Endometrial microvascular endothelial cells (primary cell): Measurements from ENCODE around the gene ABHD4. TPM values are rescaled to one million over a fixed set of nuclear protein-coding genes. Genes with fewer than 3 reads are reported as not detected.
"Not testable (repeated sequence)": the region's sequence is repeated elsewhere in the genome, so short reads cannot be mapped to it uniquely, and the experiment has no call there.

Source experiments
- in situ Hi-C: cut with HindIII; loops from 2 replicates; pipeline ENCODE4 v1.10.0; 2017; ENCODE audit warnings: low sequenced_read_pairs, low pct_unique_long_range_greater_than_20kb; ENCODE audit errors: inconsistent ontology term
- total RNA-seq: library from RNA; depleted of rRNA; stranded (reverse); fragments of >200 nt; gene quantifications from one replicate; pipeline ENCODE4 v1.2.3, GENCODE V29; 2015; ENCODE audit errors: inconsistent ontology term

Gene ABHD4
- total RNA-seq, 1 donor from 2014 or later: 15.4 TPM

DNA sequence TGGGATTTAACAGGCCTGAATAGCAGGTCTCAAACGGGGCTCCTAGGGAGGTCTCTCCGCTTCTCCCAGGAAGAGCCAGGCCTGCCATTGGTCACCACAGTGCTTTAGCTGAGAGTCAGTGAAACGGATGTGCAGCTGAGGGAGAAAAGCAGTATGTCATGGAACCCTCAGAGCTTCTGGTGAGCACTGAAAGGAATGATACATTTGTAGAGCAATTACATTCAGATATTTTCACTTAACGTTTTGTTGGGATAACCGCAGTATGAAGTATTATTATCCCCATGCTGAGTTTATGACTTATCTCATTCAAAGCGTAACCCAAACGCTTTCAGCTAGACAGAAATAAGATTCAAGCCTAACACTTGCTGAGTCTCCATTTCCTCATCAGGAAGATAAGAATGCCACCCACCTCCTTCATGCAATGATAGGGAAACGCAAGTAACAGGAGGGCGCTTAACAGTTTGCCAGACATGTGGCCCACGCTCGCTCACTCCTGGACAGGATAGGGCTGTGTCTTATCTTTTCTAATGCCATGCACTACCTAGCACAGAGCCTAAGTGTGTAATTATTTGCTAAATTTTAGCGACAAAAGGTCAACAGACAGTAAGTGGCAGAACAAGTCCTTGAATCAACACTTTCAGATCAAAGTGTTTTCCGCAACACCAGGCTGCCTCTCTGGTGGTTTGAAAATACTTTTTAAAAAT, 37.3 kb upstream of the ABHD4 start:
- in situ Hi-C loops: no loop called here

DNA sequence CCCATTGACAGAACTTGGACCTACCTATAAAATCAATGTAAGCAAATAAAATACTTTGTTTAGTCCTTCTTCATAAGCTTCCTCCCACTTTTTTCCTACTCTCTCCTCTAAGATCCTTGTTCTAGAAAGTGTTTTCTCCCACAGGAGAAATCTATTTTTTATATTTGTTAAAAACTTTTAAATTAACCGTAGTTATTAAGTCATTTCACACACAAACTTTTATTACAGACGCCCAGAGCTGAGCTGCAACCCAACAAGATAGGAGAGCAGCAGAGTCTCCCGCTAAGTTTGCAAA, 36.8 kb upstream of the ABHD4 start:
- in situ Hi-C loops: no loop called here

DNA sequence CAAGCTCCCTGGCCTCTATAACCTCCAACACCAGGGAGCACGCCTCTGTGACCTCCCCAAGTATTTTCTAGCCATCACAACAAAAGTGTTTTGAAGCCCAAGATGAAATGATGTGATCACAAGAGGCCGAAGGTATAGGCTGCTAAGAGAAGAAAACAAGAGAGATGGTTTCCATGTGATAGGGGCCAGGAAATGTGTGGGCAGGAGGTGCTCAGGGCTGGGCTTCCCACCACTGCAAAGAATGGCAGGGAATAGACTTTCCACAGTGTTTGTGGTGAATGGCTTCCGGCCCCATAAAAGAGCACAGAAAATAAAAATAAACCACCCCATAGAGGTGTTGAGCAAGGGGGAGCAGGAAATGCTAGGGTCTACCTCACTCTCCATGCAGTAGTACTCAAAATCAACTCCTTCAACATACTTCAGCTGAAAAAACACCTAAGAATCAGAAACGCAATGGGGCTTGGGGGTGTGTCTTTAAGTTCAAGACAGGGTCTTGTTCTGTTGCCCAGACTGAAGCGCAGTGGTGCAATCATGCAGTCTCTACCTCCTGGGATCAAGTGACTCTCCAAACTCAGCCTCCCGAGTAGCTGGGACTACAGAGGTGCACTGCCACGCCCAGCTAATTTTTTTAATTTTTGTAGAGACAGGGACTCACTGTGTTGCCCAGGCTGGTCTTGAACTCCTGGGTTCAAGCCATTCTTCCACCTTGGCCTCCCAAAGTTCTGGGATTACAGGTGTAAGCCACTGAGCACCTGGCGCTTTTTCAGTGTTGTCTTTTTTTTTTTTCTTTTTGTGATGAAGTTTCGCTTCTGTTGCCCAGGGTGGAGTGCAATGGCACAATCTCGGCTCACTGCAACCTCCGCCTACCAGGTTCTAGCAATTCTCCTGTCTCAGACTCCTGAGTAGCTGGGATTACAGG, 36.2 kb upstream of the ABHD4 start:
- in situ Hi-C loops: no loop called here

DNA sequence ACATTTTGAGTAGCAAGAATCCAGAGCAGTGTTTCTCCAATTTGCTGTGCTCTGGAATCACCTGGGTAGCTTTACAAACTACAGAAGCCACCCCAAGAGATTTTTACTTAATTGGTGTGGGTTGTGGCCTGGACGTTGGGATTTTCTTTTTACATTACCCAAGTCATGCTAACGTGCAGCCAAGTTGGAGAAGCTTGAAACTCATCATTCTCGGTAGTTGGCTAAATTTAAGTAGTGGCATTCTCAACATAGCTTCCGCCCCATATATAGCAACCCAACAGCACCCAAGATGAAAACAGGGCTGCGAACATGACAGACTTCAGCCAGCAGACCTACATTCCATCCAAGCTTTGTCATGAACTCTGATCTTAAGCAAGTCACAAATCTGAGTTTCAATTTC, 34.1 kb upstream of the ABHD4 start:
- in situ Hi-C loops: no loop called here

- in situ Hi-C loops: no loop called here
Measured at GRCh38 chr14:22564463-22564862, 33.6 kb upstream of the ABHD4 start.

DNA sequence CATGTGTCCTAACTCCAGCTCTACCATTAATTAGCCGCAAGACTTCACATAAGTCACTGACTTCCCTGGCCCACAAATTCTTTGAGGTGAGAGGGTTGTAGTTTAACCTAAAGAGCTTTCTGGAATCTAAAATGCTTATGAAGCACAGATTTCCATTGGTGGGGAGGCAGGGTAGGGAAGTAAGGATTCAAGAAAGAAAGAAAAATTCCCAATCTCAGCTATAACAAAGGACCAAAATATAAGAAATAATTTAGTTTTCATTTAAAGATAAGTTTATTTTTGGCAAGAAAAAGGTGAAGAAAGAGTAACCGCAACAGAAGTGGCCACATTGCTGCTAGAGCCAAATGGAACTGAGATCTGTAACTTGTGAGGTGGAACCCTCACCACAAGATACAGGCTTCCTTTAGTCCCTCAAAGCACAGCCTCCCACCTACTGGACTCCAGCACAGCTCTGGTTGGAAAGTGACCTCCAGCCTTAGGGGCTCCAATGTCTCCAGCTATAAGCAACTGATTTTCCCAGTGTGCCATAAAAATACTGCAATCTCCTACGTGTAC, 32.6 kb upstream of the ABHD4 start:
- in situ Hi-C loops: no loop called here

DNA sequence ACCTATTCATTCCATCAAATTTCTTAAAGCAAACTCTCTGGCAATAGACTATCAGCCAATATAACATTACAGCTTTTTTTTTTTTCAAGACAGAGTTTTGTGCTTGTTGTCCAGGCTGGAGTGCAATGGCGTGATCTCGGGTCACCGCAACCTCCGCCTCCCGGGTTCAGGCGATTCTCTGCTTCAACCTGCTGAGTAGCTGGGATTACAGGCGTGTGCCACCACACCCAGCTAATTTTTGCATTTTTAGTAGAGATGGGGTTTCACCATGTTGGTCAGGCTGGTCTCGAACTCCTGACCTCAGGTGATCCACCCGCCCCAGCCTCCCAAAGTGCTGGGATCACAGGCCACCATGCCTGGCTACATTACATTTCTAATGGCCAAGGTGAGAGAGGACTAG, 31.8 kb upstream of the ABHD4 start:
- in situ Hi-C loops: not testable (repeated sequence)

DNA sequence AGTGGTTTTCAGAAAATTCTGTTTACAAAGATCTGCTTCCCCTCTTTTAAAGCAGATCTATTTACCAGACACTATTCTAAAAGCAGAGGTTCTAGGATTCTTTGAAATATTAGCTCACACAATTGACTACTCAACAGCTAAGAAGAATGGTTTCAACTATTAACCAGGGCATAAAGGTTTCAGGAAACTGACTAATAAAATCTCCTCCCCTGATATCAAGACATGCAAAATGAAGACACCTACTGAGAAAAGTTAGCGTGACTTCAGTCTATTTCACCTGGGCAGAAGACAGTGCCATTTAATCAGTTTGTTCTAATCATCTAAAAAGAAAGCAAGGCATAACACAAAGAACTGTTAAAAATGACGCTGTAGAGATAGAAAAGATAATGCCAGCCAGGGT, 31.3 kb upstream of the ABHD4 start:
- in situ Hi-C loops: no loop called here

GRCh38 chr14:22567437-22567836, 30.7 kb upstream of the ABHD4 start:
- in situ Hi-C loops: no loop called here

DNA sequence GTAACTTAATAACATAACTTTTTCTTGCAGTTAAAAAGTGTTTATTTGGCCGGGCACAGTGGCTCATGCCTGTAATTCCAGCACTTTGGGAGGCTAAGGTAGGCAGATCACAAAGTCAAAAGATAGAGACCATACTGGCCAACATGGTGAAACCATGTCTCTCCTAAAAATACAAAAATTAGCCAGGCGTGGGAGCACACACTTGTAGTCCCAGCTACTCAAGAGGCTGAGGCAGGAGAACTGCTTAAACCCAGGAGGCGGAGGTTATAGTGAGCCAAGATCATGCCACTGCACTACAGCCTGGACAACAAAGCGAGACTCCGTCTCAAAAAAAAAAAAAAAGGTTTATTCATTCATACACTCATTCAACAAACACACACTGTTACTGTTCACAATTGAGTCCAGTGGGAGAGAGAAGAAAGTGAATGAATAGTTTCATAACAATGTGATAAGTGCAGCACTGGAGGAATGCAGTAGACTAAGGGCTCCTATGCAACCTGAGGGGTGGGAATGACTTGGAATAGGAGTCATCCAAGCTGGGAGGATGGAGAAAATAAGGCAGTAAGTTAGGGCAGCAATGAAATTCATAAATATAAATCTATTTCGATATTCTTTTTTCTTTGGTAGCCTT, 28.9 kb upstream of the ABHD4 start:
- in situ Hi-C loops: no loop called here

GRCh38 chr14:22569737-22570131, 28.4 kb upstream of the ABHD4 start:
- in situ Hi-C loops: no loop called here

- in situ Hi-C loops: no loop called here
Measured at GRCh38 chr14:22570132-22570949, 27.8 kb upstream of the ABHD4 start.

GRCh38 chr14:22572562-22573058, 25.5 kb upstream of the ABHD4 start:
- in situ Hi-C loops: no loop called here

GRCh38 chr14:22573804-22574203, 24.3 kb upstream of the ABHD4 start:
- in situ Hi-C loops: no loop called here

DNA sequence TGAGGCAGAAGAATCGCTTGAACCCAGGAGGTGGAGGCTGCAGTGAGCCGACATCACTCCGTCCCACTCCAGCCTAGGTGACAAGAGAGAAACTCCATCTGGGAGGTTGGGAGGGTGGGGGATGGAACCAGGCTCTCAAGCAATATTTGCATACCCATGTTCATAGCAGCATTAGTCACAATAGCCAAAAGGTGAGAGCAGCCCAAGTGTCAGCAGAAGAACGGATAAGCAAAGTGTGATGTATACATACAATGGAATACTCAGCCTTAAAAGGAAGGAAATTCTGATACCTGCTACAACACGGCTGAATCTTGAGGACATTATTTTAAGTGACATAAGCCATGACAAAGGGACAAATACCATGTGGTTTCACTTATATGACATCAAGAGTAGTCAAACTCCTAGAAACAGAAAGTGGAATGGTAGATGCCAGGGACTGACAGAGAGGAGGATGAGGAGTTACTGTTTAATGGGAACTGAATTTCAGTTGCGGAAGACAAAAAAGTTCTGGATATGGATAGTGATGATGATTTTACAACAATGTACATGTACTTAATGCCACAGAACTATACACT, 20.7 kb upstream of the ABHD4 start:
- in situ Hi-C loops: no loop called here

- in situ Hi-C loops: no loop called here
Measured at GRCh38 chr14:22579236-22579635, 18.9 kb upstream of the ABHD4 start.

DNA sequence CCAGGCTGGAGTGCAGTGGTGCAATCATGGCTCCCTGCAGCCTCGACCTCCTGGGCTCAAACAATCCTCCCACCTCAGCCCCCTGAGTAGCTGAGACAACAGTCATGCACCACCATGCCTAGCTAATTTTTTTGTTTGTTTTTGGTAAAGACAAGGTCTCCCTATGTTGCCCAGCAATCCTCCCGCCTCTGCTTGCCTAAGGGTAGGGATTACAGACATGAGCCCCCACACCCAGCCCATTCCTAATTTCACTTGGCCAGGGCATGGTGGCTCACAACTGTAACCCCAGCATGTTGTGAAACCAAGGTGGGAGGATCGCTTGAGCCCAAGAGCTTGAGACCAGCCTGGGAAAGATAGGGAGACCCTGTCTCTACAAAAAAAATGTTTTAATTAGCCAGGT, 18.2 kb upstream of the ABHD4 start:
- in situ Hi-C loops: loop anchor here (10.0 kb wide), 1 partner anchor 315 kb away; no protein-coding TSS in a partner anchor

DNA sequence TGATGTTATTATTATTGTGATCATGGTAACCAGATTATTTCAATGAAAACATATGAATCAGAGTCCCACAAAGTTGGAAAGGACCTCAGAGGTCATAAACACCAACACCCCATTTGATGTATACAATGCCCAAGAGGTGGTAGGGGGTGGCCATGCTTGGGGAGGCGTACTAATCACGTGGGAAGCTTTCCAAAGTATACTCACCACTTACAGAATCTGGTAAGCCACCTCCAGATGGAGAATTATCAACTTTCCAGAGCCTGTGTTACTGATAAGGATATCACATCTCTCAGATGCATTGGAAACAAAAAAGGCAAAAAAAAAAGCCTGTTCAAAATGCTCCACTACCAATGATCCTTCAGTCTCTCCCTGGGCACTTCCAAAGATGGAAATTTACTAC, 17.5 kb upstream of the ABHD4 start:
- in situ Hi-C loops: loop anchor here (10.0 kb wide), 1 partner anchor 314 kb away; no protein-coding TSS in a partner anchor
